ENCODE measurements around the gene HOXB6.

Gene HOXB6

DNA sequence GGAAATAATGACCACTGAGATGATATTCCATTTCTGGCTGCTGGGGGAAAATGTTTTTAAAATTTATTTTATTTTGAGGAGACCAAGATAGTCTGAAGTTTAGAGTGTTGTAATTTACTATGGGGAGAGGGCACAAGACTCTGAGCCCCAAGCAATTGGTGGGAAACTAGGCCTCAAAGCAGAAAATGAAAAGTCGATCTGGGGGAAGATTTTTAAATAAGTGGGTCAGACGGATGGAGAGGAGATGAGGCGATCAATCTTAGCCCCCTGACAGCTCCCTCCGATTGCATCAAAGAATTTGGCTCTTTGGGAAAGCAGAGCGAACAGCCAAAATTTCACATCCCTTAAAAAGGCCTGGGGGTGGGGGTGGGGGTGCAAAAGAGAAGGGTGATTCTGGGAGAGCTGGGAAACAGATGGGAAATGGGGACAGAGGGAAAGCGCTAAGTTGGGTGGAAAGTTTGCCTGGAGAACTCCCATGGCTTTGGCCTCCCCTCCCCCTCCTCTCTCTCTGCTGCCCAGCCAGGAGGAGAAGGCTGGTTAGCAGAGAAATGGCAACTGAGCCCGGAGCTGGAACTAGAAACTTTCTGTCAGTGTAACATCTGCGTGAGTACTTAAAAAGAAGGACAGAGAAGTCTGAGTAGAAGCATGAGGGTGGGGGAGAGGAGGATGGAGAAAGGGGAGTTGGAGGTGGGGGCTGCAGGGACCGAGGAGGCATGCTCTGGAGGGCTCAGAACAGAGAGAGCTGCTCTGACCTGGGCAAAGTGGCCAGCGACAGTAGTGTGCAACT is 58.5 kb downstream of the HOXB6 start:
- H3K4me1 ChIP-seq (ENCODE audit: insufficient read depth, low read length, poor library complexity, severe bottlenecking): peaks cover 45% of the 10 kb centered on the region
- peaks cover 95% of the 10 kb centered on the region for H3K79me2 ChIP-seq (ENCODE audit: insufficient read depth, low read length)
- H3K27me3 ChIP-seq (ENCODE audit: insufficient read depth, low read length, poor library complexity, severe bottlenecking): peaks cover 26% of the 10 kb centered on the region
- peak overlapping the region; percentile 95 for H3K4me3 ChIP-seq (ENCODE audit: low read length, poor library complexity, severe bottlenecking)
- H3K4me2 ChIP-seq (ENCODE audit: low read depth, low read length, poor library complexity, severe bottlenecking): peak overlapping the region; percentile 96
- H4K20me1 ChIP-seq (ENCODE audit: insufficient read depth, low read length, poor library complexity, severe bottlenecking): peaks cover 25% of the 10 kb centered on the region
- H3K9me2 ChIP-seq (replicated peaks; ENCODE audit: low read depth, low read length): no peaks in the 10 kb centered on the region
- no peak overlapping the region for H2AFZ ChIP-seq (ENCODE audit: low read length)
- peaks cover 30% of the 10 kb centered on the region for H3K36me3 ChIP-seq (ENCODE audit: insufficient read depth, low read length)
- H3K9me3 ChIP-seq (ENCODE audit: insufficient read depth, low read depth, low read length): no peaks in the 10 kb centered on the region
- H3K9ac ChIP-seq (ENCODE audit: low read depth, low read length, poor library complexity, severe bottlenecking): peak overlapping the region; percentile 98
- H3F3A ChIP-seq (ENCODE audit: low read depth): peaks cover 30% of the 10 kb centered on the region
- TF ChIP-seq EZH2phosphoT487 (IDR thresholded peaks at IDR 0.05; ENCODE audit: borderline replicate concordance): no peak
- TF ChIP-seq, protein P1, sequence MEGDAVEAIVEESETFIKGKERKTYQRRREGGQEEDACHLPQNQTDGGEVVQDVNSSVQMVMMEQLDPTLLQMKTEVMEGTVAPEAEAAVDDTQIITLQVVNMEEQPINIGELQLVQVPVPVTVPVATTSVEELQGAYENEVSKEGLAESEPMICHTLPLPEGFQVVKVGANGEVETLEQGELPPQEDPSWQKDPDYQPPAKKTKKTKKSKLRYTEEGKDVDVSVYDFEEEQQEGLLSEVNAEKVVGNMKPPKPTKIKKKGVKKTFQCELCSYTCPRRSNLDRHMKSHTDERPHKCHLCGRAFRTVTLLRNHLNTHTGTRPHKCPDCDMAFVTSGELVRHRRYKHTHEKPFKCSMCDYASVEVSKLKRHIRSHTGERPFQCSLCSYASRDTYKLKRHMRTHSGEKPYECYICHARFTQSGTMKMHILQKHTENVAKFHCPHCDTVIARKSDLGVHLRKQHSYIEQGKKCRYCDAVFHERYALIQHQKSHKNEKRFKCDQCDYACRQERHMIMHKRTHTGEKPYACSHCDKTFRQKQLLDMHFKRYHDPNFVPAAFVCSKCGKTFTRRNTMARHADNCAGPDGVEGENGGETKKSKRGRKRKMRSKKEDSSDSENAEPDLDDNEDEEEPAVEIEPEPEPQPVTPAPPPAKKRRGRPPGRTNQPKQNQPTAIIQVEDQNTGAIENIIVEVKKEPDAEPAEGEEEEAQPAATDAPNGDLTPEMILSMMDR (conservative IDR thresholded peaks at IDR 0.05; ENCODE audit: low read length): no peak

Measured in Loucy (cell line).